C4-2B (cell line): Measurements from ENCODE around the gene GSTM3.
"Not testable (repeated sequence)": the region's sequence is repeated elsewhere in the genome, so short reads cannot be mapped to it uniquely, and the experiment has no call there.

Source experiments
- ZFX ChIP-seq: fragments of 450-650 bp; IDR thresholded peaks from 2 replicates; pipeline ENCODE4 v1.6.1; 2017
- TF ChIP-seq, protein P1 (sequence below): fragments of 450-650 bp; conservative IDR thresholded peaks from 2 replicates; pipeline ENCODE4 v1.5.1; 2017; ENCODE audit warnings: mild to moderate bottlenecking

DNA sequence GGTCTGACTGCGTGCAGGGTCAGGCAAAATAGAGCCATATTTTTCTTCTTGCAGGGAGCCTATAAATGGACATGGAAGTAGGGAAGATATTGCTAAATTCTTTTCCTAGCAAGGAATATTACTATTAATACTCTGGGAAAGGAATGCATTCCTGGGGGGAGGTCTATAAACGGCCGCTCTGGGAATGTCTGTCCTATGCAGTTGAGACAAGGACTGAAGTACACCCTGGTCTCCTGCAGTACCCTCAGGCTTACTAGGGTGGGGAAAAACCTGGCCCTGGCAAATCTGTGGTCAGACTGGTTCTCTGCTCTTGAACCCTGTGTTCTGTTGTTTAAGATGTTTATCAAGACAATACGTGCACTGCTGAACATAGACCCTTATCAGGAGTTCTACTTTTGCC lies 31.9 kb downstream of the GSTM3 start:
- TF ChIP-seq, protein P1, sequence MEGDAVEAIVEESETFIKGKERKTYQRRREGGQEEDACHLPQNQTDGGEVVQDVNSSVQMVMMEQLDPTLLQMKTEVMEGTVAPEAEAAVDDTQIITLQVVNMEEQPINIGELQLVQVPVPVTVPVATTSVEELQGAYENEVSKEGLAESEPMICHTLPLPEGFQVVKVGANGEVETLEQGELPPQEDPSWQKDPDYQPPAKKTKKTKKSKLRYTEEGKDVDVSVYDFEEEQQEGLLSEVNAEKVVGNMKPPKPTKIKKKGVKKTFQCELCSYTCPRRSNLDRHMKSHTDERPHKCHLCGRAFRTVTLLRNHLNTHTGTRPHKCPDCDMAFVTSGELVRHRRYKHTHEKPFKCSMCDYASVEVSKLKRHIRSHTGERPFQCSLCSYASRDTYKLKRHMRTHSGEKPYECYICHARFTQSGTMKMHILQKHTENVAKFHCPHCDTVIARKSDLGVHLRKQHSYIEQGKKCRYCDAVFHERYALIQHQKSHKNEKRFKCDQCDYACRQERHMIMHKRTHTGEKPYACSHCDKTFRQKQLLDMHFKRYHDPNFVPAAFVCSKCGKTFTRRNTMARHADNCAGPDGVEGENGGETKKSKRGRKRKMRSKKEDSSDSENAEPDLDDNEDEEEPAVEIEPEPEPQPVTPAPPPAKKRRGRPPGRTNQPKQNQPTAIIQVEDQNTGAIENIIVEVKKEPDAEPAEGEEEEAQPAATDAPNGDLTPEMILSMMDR: not testable (repeated sequence)
- TF ChIP-seq ZFX: not testable (repeated sequence)
